ENCODE measurements around the gene LRRC46. TPM values are rescaled to one million over a fixed set of nuclear protein-coding genes. Genes with fewer than 3 reads are reported as not detected.

LRRC46 gene
- total RNA-seq, 1 donor from 2014 or later, result 0.30 TPM

DNA sequence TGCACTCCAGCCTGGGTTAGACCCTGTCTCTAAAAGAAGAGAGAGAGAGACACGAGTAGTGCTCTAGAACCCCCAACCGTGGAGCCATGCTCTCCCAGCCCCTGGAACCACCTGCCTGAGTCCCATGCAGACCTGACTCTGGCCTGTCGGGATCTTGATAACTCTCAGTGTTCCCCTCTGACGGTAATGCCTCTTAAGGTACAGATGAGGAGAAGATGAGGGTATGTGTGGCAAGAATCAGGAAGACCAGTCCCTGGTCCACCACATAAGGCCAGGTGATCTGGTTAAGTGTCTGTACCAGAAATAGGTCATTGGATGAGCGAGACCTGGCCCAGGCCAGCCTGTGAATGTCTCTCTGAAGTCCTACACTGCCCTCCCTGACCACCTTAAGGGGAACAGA is 28.3 kb upstream of the LRRC46 start:
- H3K9me3 Mint-ChIP-seq (ENCODE audit: unreplicated experiment), result no peaks in the 10 kb centered on the region
- Histone ChIP-seq H3K36me3 (ENCODE audit: insufficient read depth, low read length) (no peaks in the 10 kb centered on the region), H3K9ac (ENCODE audit: low read length) (no peak overlapping the region), H3K9me3 (ENCODE audit: insufficient read depth, low read depth, low read length) (no peaks in the 10 kb centered on the region), H3K27ac (ENCODE audit: low read depth, low read length) (no peak overlapping the region), H4K20me1 (ENCODE audit: insufficient read depth, low read length) (peaks cover 15% of the 10 kb centered on the region), H2AFZ (ENCODE audit: low read depth, low read length) (no peak overlapping the region), H3K4me2 (ENCODE audit: low read length) (no peak overlapping the region), H3K27me3 (ENCODE audit: insufficient read depth, low read length) (peaks cover 27% of the 10 kb centered on the region), H3K79me2 (ENCODE audit: insufficient read depth, low read length) (no peaks in the 10 kb centered on the region), H3K4me3 (ENCODE audit: insufficient read depth, low read depth, low read length) (no peak overlapping the region), H3K4me1 (ENCODE audit: insufficient read depth, low read length) (no peaks in the 10 kb centered on the region)
- no peak for TF ChIP-seq EZH2 (IDR thresholded peaks at IDR 0.05; ENCODE audit: insufficient read depth, low read length)
- TF ChIP-seq, protein P1, sequence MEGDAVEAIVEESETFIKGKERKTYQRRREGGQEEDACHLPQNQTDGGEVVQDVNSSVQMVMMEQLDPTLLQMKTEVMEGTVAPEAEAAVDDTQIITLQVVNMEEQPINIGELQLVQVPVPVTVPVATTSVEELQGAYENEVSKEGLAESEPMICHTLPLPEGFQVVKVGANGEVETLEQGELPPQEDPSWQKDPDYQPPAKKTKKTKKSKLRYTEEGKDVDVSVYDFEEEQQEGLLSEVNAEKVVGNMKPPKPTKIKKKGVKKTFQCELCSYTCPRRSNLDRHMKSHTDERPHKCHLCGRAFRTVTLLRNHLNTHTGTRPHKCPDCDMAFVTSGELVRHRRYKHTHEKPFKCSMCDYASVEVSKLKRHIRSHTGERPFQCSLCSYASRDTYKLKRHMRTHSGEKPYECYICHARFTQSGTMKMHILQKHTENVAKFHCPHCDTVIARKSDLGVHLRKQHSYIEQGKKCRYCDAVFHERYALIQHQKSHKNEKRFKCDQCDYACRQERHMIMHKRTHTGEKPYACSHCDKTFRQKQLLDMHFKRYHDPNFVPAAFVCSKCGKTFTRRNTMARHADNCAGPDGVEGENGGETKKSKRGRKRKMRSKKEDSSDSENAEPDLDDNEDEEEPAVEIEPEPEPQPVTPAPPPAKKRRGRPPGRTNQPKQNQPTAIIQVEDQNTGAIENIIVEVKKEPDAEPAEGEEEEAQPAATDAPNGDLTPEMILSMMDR (IDR thresholded peaks at IDR 0.05; ENCODE audit: insufficient read depth, low read depth, low read length), result no peak
- H3K4me1 Mint-ChIP-seq (ENCODE audit: low read depth, unreplicated experiment), result no peaks in the 10 kb centered on the region
- DNase-seq (ENCODE audit: low read depth) (no peak), FAIRE-seq (no peak)
- no peak overlapping the region for H3K4me3 Mint-ChIP-seq (ENCODE audit: unreplicated experiment)
- no peak overlapping the region for H3K27ac Mint-ChIP-seq (ENCODE audit: unreplicated experiment)
- peaks cover 44% of the 10 kb centered on the region for H3K27me3 Mint-ChIP-seq (ENCODE audit: low read depth, unreplicated experiment)
- H3K36me3 Mint-ChIP-seq (ENCODE audit: low read depth, unreplicated experiment), result peaks cover 13% of the 10 kb centered on the region

DNA sequence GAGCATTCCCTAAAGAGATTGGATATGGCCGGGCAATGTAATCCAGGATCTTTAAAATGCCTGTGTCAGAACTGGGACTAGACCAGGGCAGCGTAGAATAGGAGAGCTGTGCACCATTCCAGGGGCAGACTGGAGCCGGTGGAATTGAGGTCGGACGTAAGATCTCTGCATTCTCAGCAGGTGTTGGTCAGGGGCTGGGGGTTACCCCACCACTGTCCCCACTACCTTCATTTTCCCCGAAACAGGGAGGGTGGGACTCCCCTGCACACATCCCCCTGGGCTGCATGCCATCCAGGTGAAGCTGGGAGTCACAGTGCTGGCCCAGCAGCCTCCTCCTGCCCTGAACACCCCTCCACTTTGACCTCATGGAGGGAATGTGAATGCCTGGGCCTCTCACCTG is 27.7 kb upstream of the LRRC46 start:
- FAIRE-seq (no peak), DNase-seq (ENCODE audit: low read depth) (no peak)
- no peaks in the 10 kb centered on the region for H3K9me3 ChIP-seq (ENCODE audit: insufficient read depth, low read depth, low read length)
- H4K20me1 ChIP-seq (ENCODE audit: insufficient read depth, low read length), result peaks cover 21% of the 10 kb centered on the region
- no peaks in the 10 kb centered on the region for H3K4me1 Mint-ChIP-seq (ENCODE audit: low read depth, unreplicated experiment)
- no peaks in the 10 kb centered on the region for H3K36me3 ChIP-seq (ENCODE audit: insufficient read depth, low read length)
- H3K4me3 Mint-ChIP-seq (ENCODE audit: unreplicated experiment), result no peak overlapping the region
- no peak overlapping the region for H3K9ac ChIP-seq (ENCODE audit: low read length)
- H3K4me2 ChIP-seq (ENCODE audit: low read length), result no peak overlapping the region
- TF ChIP-seq, protein P1 (IDR thresholded peaks at IDR 0.05; ENCODE audit: insufficient read depth, low read depth, low read length), result no peak
- no peak for TF ChIP-seq EZH2 (IDR thresholded peaks at IDR 0.05; ENCODE audit: insufficient read depth, low read length)
- no peak overlapping the region for H3K4me3 ChIP-seq (ENCODE audit: insufficient read depth, low read depth, low read length)
- H3K27me3 Mint-ChIP-seq (ENCODE audit: low read depth, unreplicated experiment), result peaks cover 40% of the 10 kb centered on the region
- no peak overlapping the region for H3K27ac Mint-ChIP-seq (ENCODE audit: unreplicated experiment)
- H2AFZ ChIP-seq (ENCODE audit: low read depth, low read length), result no peak overlapping the region
- H3K27me3 ChIP-seq (ENCODE audit: insufficient read depth, low read length), result peaks cover 27% of the 10 kb centered on the region
- H3K4me1 ChIP-seq (ENCODE audit: insufficient read depth, low read length), result no peaks in the 10 kb centered on the region
- no peak overlapping the region for H3K27ac ChIP-seq (ENCODE audit: low read depth, low read length)
- H3K9me3 Mint-ChIP-seq (ENCODE audit: unreplicated experiment), result no peaks in the 10 kb centered on the region
- H3K36me3 Mint-ChIP-seq (ENCODE audit: low read depth, unreplicated experiment), result peaks cover 17% of the 10 kb centered on the region
- no peaks in the 10 kb centered on the region for H3K79me2 ChIP-seq (ENCODE audit: insufficient read depth, low read length)

DNA sequence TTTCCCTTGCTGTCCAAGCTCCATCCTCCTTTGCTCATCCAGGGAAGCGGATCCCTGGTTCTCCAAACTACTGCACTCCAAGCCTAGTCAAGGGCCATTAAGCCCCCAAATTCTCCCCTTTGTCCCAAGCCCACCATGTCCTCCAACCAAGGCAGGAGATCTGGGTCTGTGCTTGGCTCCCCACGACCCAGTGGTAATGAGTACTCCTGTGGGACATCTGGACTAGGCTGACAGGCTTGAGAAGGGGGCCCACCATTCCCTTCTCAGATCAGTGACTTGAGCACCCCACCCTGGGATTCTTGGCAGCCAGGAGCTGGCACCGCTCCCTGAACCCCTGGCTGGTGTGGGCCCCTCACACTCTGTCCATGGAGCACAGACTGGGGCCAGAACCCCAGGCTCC is 27.0 kb upstream of the LRRC46 start:
- H3K27me3 Mint-ChIP-seq (ENCODE audit: low read depth, unreplicated experiment), result peaks cover 40% of the 10 kb centered on the region
- Histone ChIP-seq H3K27me3 (ENCODE audit: insufficient read depth, low read length) (peaks cover 27% of the 10 kb centered on the region), H3K4me2 (ENCODE audit: low read length) (no peak overlapping the region), H3K79me2 (ENCODE audit: insufficient read depth, low read length) (no peaks in the 10 kb centered on the region), H2AFZ (ENCODE audit: low read depth, low read length) (no peak overlapping the region), H4K20me1 (ENCODE audit: insufficient read depth, low read length) (peaks cover 28% of the 10 kb centered on the region), H3K36me3 (ENCODE audit: insufficient read depth, low read length) (peaks cover 5% of the 10 kb centered on the region), H3K27ac (ENCODE audit: low read depth, low read length) (no peak overlapping the region), H3K4me3 (ENCODE audit: insufficient read depth, low read depth, low read length) (no peak overlapping the region), H3K9ac (ENCODE audit: low read length) (no peak overlapping the region), H3K4me1 (ENCODE audit: insufficient read depth, low read length) (no peaks in the 10 kb centered on the region), H3K9me3 (ENCODE audit: insufficient read depth, low read depth, low read length) (no peaks in the 10 kb centered on the region)
- no peak overlapping the region for H3K4me3 Mint-ChIP-seq (ENCODE audit: unreplicated experiment)
- peaks cover 17% of the 10 kb centered on the region for H3K36me3 Mint-ChIP-seq (ENCODE audit: low read depth, unreplicated experiment)
- TF ChIP-seq EZH2 (IDR thresholded peaks at IDR 0.05; ENCODE audit: insufficient read depth, low read length), result no peak
- TF ChIP-seq, protein P1 (IDR thresholded peaks at IDR 0.05; ENCODE audit: insufficient read depth, low read depth, low read length), result no peak
- H3K27ac Mint-ChIP-seq (ENCODE audit: unreplicated experiment), result no peak overlapping the region
- H3K9me3 Mint-ChIP-seq (ENCODE audit: unreplicated experiment), result no peaks in the 10 kb centered on the region
- FAIRE-seq (no peak), DNase-seq (ENCODE audit: low read depth) (no peak)
- H3K4me1 Mint-ChIP-seq (ENCODE audit: low read depth, unreplicated experiment), result no peaks in the 10 kb centered on the region
